Activated CD4-positive, alpha-beta T cell treated with anti-CD3 and anti-CD28 coated beads for 48 hours (primary cell): ENCODE data around the gene TNRC6B.
A peak's percentile ranks its signal among the peaks of the same experiment; 100 is the strongest.
"Not testable (repeated sequence)": the region's sequence is repeated elsewhere in the genome, so short reads cannot be mapped to it uniquely, and the experiment has no call there.

Experiments used
- DNase-seq: peaks from one replicate; pipeline ENCODE4 v3.0.0-alpha.2; 2020

Gene TNRC6B, protein sequence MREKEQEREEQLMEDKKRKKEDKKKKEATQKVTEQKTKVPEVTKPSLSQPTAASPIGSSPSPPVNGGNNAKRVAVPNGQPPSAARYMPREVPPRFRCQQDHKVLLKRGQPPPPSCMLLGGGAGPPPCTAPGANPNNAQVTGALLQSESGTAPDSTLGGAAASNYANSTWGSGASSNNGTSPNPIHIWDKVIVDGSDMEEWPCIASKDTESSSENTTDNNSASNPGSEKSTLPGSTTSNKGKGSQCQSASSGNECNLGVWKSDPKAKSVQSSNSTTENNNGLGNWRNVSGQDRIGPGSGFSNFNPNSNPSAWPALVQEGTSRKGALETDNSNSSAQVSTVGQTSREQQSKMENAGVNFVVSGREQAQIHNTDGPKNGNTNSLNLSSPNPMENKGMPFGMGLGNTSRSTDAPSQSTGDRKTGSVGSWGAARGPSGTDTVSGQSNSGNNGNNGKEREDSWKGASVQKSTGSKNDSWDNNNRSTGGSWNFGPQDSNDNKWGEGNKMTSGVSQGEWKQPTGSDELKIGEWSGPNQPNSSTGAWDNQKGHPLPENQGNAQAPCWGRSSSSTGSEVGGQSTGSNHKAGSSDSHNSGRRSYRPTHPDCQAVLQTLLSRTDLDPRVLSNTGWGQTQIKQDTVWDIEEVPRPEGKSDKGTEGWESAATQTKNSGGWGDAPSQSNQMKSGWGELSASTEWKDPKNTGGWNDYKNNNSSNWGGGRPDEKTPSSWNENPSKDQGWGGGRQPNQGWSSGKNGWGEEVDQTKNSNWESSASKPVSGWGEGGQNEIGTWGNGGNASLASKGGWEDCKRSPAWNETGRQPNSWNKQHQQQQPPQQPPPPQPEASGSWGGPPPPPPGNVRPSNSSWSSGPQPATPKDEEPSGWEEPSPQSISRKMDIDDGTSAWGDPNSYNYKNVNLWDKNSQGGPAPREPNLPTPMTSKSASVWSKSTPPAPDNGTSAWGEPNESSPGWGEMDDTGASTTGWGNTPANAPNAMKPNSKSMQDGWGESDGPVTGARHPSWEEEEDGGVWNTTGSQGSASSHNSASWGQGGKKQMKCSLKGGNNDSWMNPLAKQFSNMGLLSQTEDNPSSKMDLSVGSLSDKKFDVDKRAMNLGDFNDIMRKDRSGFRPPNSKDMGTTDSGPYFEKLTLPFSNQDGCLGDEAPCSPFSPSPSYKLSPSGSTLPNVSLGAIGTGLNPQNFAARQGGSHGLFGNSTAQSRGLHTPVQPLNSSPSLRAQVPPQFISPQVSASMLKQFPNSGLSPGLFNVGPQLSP (N-terminal part only)

DNA sequence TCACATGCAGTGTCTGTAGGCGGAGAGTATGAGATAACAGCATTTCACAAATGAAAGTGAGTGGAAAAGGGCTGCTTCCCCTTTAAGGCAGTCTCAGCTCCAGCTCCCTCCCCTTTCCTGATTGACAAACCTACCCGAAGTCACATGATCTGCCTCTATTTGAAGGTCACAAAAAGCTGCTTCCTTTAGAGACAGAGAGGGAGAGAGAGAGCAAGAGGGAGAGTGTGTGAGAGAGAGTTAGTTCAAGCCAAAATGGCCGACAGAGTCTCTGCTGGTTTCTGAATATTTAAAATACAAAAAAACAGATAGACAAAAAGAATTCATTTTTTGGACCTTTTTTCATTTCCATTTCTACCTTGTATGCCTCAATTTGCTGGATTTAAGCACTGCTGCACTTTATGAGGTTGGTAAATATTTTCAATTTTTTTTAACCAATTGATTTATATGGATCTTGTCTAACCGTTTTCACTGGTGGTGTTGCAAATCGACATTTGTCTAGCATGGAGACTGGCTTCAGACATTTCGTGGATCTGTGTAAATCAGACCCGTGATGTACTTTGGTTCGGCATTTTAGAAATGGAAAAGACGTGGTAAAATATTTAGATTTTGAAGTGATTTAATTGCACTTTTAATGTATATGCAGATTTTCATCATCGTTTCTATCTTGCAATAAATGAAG, at the start of gene TNRC6B:
TSS of gene TNRC6B (plus strand) at position 188 of the 679 bp plus-strand sequence. CDS start at position 399, 211 bp downstream.
- peak; percentile 78 for DNase-seq

DNA sequence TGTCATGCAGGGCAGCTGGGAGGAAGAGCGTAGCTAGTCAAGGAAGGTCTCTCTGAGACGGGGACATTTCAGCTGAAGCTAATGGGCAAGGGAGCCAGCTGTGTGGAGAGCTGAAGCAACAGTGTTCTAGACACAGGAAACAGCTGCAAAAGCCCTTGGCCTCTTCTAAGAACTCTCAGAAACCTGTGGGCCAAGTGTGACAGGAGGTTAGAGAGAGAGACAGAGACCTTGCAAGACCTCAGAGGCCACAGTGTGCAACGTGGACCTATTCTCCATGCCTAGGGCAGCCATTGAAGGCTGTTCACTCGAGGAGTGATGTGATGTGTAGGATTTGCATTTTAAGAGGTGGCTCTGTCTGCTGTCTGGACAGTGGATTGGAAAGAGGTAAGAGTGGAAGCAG, 48.7 kb upstream of the TNRC6B start:
- no peak for DNase-seq

DNA sequence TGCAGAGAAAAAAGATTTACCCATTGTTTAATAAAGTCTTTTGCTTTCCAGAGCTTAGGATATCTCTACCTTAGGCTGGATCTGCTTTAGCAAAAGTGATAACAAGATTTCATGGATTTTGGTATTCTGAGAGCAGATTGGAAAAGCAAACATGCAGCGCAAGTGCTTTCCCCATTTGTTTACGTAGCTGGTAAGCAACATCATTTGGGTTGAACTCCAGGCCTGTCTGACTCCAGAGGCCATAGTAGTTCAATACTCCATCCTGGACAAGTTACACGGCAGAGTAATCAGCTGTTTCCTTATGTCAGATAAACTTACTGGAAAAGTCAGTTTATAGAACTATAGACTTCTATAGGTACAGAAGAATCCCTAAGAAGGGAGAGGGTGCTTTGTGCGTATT, 40.6 kb upstream of the TNRC6B start:
- no peak for DNase-seq

DNA sequence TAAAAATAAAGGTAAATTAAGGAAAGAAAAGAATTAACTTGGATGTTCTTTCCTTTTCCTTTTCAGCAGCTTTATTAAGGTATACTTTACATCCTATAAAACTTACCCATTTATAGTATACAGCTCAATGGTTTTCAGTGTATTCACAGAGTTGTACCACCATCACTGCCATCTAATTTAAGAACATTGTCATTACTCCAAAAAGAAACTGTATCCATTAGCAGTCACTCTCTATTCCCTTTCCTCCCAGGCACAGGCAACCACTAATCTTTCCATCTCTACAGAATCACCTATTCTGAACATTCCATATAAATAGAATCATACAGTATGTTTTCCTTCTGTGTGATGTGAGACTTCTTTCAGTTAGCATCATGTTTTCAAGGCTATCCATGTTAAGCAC, 38.9 kb upstream of the TNRC6B start:
- no peak for DNase-seq

DNA sequence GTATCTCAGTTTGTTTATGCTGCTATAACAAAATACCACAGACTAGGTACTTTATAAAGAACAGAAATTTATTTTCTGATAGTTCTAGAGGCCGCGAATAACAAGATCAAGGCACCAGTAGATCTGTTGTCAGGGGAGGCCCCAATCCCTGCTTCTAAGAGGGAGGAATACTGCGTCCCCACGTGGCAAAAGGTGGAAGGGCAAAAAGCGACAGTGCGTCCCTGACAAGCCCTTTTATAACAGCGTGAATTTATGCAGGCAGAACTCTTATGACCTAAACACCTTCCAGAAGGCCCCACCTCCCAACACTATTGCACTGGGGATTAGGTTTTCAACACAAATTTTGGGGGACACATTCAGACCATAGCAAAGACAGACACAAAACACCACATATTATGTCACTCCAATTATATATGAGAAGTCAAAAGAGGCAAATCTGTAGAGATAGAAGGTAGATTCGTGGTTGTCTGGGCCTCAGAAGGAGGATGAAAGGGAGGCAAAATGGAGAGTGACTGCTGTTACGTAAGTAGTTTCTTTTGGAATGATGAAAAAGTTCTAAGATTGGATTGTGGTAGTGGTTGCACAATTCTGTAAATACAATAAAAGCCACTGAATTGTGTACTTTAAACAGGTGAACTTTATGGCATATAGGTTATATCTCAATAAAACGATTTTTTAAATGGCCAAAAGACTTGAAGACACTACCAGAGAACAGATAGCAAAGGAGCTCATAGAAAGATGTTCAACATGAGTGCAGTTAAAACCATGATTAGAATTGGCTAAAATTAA, 30.1 kb upstream of the TNRC6B start:
- no peak for DNase-seq

DNA sequence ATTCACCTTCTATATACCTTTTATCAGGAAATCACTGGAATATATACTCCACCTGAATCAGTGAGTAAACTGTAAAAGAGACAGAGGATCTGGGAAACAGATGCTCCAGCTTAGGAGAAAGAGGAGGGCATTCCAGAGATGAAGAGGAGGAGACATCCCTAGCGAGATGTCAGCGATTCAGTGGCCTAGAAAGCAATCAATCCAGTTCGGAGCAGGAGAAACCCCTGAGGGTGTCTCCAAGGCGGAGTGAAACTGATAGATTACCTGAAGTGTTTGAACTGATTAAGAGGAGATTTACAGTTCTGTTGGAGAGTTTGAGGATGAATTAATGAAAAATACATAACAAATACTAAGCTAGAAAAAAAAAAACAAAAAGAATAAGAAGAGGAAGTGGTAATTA, 24.5 kb upstream of the TNRC6B start:
- no peak for DNase-seq

DNA sequence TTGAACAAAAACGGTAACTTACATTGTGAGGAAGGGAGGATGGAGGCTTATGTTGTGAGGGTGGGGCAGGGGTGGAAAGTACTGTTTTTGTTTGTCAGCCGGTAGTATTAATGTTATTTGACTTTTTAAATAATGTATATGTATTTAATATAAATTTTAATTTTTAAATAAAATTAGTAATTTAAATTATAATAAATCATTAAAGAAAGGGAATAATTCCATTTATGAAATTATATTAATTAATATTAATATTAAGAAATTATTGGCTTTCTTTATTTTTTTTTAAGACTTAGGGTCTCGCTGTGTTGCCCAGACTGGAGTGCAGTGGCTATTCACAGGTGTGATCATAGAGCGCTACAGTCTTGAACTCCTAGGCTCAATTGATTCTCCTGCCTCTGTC, 24.0 kb upstream of the TNRC6B start:
- DNase-seq, result no peak

DNA sequence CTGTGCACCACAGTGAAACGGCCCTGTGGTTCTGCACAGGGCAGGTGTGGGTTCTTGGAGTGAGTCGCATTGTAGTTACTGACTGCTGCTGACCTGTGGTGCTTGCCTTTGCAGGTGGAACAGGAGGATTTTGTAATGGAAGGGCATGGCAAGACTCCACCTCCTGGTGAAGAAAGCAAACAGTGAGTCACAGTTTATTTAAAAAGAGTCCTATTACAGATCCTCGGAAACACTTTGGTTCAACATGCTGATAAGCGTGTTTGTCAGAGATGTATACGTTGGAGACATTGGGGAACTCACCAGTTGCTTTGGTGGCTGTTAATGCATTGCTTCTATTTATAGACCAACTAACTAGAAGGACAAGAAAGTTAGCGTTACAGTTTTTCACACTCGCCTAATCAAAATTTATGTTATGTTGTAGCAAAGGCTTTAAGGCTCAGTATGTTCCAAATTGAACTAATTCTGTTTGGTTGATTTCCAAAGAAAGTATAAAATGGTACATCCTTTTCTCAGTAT, 21.7 kb upstream of the TNRC6B start:
- DNase-seq, result peak; percentile 25

DNA sequence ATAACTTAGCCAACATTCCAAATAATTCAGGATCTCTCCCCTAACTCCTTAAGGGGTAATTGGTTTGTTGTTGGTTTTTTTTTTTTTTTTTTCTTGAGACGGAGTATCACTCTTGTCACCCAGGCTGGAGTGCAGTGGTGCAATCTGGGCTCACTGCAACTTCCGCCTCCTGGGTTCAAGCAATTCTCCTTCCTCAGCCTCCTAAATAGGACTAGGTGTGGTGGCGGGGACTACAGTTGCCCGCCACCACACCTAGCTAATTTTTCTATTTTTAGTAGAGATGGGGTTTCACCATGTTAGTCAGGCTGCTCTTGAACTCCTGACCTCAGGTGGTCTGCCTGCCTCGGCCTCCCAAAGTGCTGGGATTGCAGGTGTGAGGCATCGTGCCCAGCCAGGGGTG, 21.0 kb upstream of the TNRC6B start:
- not testable (repeated sequence) for DNase-seq

DNA sequence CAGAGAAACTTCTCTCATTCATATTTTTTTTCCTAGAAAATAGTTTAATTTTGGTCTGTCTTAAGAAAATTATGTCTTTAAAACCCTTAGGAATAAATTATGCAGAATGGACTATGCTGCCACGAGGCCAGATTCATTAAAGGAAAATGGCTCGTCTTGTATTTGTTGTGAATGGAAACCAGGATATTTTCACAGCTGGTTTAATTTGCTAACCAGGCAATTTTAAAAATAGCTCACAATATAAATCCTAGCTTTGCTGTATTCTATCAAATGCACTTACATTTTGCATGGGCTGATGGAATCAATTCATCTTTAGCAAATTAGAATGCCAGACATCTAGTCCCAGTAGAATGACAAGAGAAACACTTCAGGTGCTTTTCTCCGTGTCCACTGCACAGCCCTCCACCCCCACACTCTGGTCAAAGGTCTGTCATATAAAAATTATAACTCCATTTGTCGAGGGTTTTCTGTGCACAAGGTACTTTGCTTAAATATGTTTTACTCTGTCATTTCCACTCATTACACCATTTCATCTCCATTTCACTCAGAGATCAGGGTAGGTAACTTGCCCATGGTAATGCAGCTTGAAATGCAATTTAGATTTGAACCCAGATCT, 20.3 kb upstream of the TNRC6B start:
- no peak for DNase-seq

DNA sequence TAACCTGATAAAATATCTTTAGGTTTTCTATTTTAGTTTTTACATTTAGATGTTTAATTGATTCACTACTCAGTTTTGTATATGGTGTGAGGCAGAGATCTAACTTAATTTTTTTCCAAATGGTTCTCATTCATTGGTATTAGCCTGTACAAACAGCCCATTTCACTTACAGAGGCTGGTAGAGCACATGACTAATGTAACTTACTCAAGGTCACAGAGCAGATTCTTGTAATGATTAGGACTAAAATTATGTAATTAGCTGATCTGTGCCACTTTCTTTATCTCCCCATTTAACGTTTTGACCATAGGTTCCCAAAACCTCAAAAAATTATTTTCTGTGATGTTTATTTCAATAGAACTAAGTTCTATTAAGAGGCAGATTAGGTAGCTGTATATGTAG, 16.5 kb upstream of the TNRC6B start:
- DNase-seq, result no peak

DNA sequence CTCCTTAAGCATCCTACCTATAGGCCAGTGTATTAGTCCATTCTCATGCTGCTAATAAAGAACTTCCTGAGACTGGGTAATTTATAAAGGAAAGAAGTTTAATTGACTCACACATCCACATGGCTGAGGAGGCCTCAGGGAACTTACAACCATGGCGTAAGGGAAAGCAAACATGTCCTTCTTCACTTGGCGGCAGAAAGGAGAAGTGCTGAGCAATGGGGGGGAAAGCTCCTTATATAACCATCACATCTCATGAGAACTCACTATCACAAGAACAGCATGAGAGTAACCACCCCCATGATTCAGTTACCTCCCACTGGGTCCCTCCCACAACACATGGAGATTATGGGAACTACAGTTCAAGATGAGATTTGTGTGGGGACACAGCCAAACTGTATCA, 12.2 kb upstream of the TNRC6B start:
- DNase-seq, result not testable (repeated sequence)

DNA sequence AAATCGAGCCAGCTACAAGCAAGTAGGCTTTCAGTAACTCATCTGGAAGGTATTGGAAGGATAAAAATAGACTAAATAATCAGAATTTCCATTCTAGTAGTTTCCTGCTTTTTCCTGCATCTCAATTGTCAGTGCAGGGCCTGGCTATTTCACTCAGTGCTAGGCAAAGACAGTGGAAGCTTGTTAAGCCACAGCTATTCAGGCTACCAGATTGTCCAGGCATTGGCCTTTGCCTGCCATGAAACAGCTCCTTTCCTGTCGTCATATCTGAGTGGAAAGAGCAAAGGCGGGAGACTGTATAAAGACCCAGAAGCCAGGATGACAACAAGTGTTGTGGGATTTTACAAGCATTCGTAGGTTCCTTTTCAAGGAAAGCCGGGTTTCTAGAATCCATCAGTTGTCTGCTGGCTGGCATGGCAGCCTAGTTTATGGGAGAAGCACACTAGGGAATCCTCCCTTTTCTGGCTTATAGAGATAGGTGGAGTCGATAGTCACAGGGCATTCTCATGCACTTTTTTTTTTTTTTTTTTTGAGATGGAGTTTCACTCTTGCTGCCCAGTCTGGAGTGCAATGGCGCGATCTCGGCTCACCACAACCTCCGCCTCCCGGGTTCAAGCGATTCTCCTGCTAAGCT, 2.0 kb upstream of the TNRC6B start:
- no peak for DNase-seq

DNA sequence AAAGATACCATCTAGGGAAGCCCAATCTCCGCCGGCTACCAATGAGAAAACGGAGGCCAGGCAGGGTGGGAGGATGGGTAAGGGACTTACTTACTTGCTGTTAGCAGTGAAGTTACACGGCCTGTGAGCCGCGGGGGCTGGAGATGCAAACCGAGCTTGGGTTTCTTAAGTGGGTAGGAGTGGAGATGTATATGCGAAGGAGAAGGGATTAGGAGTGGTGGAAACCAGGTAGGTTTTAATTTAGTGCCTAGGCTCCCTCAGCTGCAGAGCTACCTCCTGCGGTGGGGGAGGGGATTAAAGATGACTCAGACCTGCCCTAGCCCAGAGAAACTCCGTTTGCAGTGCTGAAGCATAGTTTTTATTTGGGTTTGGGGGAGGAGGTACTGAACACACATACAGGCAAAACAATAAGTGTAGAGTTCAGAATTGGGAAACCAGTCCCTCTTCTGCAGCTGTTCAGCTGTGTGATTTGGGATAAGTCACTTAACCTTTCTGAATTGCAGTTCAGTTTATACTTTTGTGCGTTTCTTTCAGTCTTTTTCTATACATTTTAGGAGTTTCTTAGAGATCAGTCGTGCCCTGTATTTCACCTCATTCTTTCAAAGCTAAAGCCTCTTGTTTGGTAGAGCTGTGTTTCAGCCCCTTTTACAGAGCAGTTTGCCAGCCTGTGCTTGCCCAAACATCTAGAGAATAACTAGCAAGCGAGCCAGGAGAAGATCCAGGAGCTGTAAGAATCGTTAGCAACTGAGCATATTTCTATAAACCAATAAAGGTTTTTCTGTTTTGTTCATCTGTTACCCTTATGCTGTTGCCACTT, 596 bp upstream of the TNRC6B start:
- peak; percentile 86 for DNase-seq

DNA sequence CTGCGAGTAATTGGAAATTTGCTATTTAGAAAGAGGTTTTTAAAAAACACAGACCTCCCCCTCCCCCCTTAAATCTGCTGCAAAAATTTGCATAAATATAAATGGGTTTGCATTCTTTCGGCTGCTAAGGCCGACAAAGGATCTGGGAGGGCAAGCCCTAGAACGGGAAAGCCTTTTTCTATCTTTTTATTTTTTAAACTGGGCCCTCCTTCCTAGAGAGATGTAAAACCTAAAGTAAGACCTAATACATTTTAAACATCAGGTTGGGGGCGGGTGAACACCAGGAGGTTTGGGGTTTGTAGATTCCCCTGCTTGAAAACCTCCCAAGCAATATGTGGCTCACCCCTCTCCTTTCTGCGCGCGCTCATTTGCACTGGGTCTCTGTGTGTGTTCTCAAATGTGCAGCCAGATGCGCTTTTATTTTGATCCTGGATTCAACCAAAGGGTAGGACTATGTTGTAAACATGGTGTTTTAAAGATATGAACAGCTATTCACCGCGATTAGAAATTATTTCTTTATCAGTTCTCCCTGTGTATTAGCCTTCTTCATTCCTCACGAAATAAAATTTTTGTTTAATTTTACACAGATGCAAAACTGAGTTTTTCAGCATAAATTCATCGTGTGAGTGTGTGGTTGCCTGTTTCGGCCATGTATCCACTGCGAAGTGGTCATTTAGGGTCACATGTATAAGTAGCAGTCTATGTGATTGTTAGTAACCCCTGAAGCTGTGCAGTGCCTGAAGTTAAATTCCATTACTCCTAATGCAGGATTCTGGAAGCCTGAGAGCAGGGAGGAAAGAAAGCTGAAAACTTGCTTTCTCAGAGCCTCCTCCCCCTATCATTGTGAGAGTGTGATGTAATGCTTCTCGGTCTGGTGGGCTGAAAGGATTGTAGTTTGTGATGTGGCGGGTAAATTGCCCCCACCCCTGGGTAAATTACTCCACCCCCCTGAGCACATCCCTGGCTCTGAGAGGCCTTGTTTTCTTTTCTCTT, 988 bp downstream of the TNRC6B start:
- DNase-seq, result peak; percentile 64

DNA sequence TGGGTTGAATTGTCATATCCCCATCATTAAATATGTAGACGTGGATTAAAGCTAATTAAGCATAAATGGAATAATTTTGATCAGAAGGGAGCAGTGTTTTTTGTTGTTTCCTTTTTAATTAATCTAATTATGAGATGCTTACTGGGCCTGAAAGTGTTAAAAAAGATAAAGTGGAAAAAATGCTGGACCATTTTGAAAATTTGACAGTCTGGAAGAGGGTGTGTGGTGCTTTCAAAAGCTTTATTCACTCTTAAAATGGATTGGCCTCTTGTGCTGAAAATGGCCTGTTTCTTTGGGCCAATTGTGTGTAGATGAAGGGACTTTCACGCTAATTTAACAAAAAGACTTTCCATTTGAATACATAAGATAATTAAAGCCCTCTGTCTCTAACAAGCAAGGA, 1.8 kb downstream of the TNRC6B start:
- DNase-seq, result no peak

DNA sequence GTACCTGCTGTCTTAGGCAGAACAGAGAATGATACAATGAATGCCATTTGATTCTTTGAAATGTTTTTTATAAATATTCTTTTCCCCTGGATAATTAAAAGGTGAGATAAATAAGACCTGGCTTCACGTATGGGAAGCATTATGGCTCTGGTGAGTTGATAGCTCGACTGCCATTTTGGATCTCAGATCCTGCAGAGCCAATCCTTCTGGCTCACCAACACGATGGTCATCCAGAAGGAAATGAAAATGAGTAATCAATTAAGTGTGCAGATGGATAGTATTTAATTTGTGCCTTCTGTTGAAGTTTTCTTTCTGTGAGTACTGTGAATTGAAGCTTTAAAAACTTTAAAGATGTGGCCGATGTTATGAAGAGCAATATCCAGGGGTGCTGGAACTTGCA, 2.7 kb downstream of the TNRC6B start:
- no peak for DNase-seq

DNA sequence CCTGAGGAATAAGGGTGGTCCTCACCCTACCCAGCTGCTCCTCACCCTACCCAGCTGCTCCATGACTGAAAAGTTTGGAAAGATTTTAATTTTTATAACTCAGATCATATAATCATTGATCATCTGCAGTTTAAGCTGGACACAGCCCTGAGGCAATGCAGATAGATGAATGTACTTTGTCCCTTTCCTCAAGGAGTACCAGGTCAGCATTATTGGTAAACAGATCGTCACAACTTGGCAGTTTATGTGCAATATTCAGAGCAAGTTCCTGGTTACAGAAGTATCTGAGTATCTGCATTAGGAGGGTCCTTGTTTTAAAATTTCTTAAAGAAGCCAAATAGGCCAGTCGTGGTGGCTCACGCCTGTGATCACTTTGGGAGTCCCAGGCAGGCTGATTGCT, 3.6 kb downstream of the TNRC6B start:
- no peak for DNase-seq
